IMR-90 (cell line): Measurements from ENCODE around the gene ZCWPW1. TPM values are rescaled to one million over a fixed set of nuclear protein-coding genes. Genes with fewer than 3 reads are reported as not detected.

Source experiments
- ATAC-seq: fragments of 200-7000 bp; cut with Tn5 transposase; 2 replicates; pipeline ENCODE4 v1.9.1; 2020; ENCODE audit warnings: low read depth, mild to moderate bottlenecking, moderate library complexity
- BruUV-seq: library from RNA; stranded (reverse); fragments of 400-500 nt; replicated peaks from 2 replicates; lab custom pipeline; 2021; lab: Mats Ljungman, UMichigan
- CTCF ChIA-PET: fragments of 300-600 bp; formaldehyde crosslinking; extraction: SDS; loops from one replicate; lab custom pipeline; 2021; ENCODE audit warnings: antibody characterized with exemption; lab: Yijun Ruan, JAX
- POLR2A ChIA-PET: fragments of 300-600 bp; sonication (Branson Sonifier 250); formaldehyde crosslinking; loops from one replicate; lab custom pipeline; 2022; ENCODE audit warnings: antibody characterized with exemption; ENCODE audit not compliant: unreplicated experiment; lab: Charles Lee
- DNase-seq: peaks from one replicate; pipeline ENCODE4 v3.0.0; 2013
- H2AFZ ChIP-seq: replicated peaks from 2 replicates; pipeline ENCODE3; 2013; ENCODE audit warnings: low read length, mild to moderate bottlenecking; ENCODE audit not compliant: poor library complexity
- H2AK5ac ChIP-seq: 2 replicates; pipeline ENCODE4 v1.6.1; 2013; ENCODE audit warnings: low read depth, low read length, inconsistent platforms
- H2AK9ac ChIP-seq: replicated peaks from 2 replicates; pipeline ENCODE3; 2013; ENCODE audit warnings: mild to moderate bottlenecking, low read depth, low read length, moderate library complexity; ENCODE audit not compliant: poor library complexity
- H2BK120ac ChIP-seq: 2 replicates; pipeline ENCODE4 v1.6.1; 2013; ENCODE audit warnings: low read depth, low read length, inconsistent platforms
- H2BK15ac ChIP-seq: 3 replicates; pipeline ENCODE4 v1.6.1; 2013; ENCODE audit warnings: low read depth, low read length, inconsistent platforms
- H2BK20ac ChIP-seq: 2 replicates; pipeline ENCODE4 v1.6.1; 2013; ENCODE audit warnings: low read depth, mild to moderate bottlenecking, inconsistent platforms, low read length, moderate library complexity
- H2BK5ac ChIP-seq: 2 replicates; pipeline ENCODE4 v1.6.1; 2013; ENCODE audit warnings: mild to moderate bottlenecking, low read depth, low read length, inconsistent platforms; ENCODE audit not compliant: poor library complexity, severe bottlenecking
- H3K14ac ChIP-seq: replicated peaks from 2 replicates; pipeline ENCODE4 v1.6.1; 2013; ENCODE audit warnings: low read depth, low read length, inconsistent platforms
- H3K18ac ChIP-seq: 2 replicates; pipeline ENCODE4 v1.6.1; 2013; ENCODE audit warnings: low read depth, low read length, control low read depth
- H3K23ac ChIP-seq: 2 replicates; pipeline ENCODE4 v1.6.1; 2013; ENCODE audit warnings: low read depth, low read length, inconsistent platforms
- H3K27ac ChIP-seq: 2 replicates; pipeline ENCODE4 v1.5.1; 2013; ENCODE audit warnings: mild to moderate bottlenecking, control low read depth, low read length; ENCODE audit not compliant: insufficient read depth
- H3K27me3 ChIP-seq: 2 replicates; pipeline ENCODE4 v1.6.1; 2013; ENCODE audit warnings: low read length; ENCODE audit not compliant: control insufficient read depth, insufficient read depth
- H3K36me3 ChIP-seq: 2 replicates; pipeline ENCODE4 v1.6.1; 2013; ENCODE audit warnings: low read length, mixed read lengths; ENCODE audit not compliant: control insufficient read depth, insufficient read depth
- H3K4ac ChIP-seq: 2 replicates; pipeline ENCODE4 v1.6.1; 2013; ENCODE audit warnings: low read depth, low read length, inconsistent platforms
- H3K4me1 ChIP-seq: 2 replicates; pipeline ENCODE4 v1.6.1; 2013; ENCODE audit warnings: low read length, mixed read lengths; ENCODE audit not compliant: control insufficient read depth, insufficient read depth
- H3K4me2 ChIP-seq: 2 replicates; pipeline ENCODE4 v1.6.1; 2013; ENCODE audit warnings: low read depth, mild to moderate bottlenecking, control low read depth, low read length, moderate library complexity
- H3K4me3 ChIP-seq: 2 replicates; pipeline ENCODE4 v1.5.1; 2013; ENCODE audit warnings: low read depth, mild to moderate bottlenecking, control low read depth, low read length, moderate library complexity; ENCODE audit not compliant: insufficient read depth
- H3K56ac ChIP-seq: 2 replicates; pipeline ENCODE4 v1.6.1; 2013; ENCODE audit warnings: low read length, inconsistent platforms; ENCODE audit not compliant: insufficient read depth; ENCODE audit errors: extremely low read depth
- H3K79me1 ChIP-seq, 2 experiments: 2 replicates each; pipeline ENCODE4 v1.6.1; 2013; ENCODE audit warnings: low read length in 2 of 2, inconsistent platforms in 1 of 2, low read depth in 1 of 2
- H3K9ac ChIP-seq: 2 replicates; pipeline ENCODE4 v1.6.1; 2013; ENCODE audit warnings: low read depth, low read length, control low read depth
- H3K9me1 ChIP-seq: 2 replicates; pipeline ENCODE4 v1.6.1; 2013; ENCODE audit warnings: low read length, inconsistent platforms; ENCODE audit not compliant: insufficient read depth
- H3K9me3 ChIP-seq: 2 replicates; pipeline ENCODE4 v1.6.1; 2013; ENCODE audit warnings: low read length; ENCODE audit not compliant: control insufficient read depth, insufficient read depth
- H4K20me1 ChIP-seq: 2 replicates; pipeline ENCODE4 v1.6.1; 2013; ENCODE audit warnings: low read length, inconsistent platforms; ENCODE audit not compliant: insufficient read depth
- H4K5ac ChIP-seq: 2 replicates; pipeline ENCODE4 v1.6.1; 2013; ENCODE audit warnings: mild to moderate bottlenecking, low read depth, low read length, control low read depth
- H4K8ac ChIP-seq, 2 experiments: 2 replicates each; pipeline ENCODE4 v1.6.1; 2013; ENCODE audit warnings: low read depth in 2 of 2, low read length in 2 of 2, control low read depth in 1 of 2, inconsistent platforms in 1 of 2
- H4K91ac ChIP-seq: 2 replicates; pipeline ENCODE4 v1.6.1; 2013; ENCODE audit warnings: low read depth, low read length, inconsistent platforms; ENCODE audit not compliant: insufficient read depth
- MAFK ChIP-seq: IDR thresholded peaks from 2 replicates; pipeline ENCODE4 v1.6.1; 2012; ENCODE audit warnings: low read depth, low read length, improper control_type of control experiment
- MAZ ChIP-seq: IDR thresholded peaks from 2 replicates; pipeline ENCODE4 v1.6.1; 2012; ENCODE audit warnings: low read depth, mild to moderate bottlenecking, low read length, improper control_type of control experiment, moderate library complexity, borderline replicate concordance
- POLR2A ChIP-seq: IDR thresholded peaks from 2 replicates; pipeline ENCODE4 v1.6.1; 2012; ENCODE audit warnings: mild to moderate bottlenecking, low read depth, low read length
- WGBS, 2 experiments: methylation state at CpG; one replicate each; pipeline versions ENCODE4 v1.1.5 to v1.1.7; 2013; ENCODE audit warnings: missing lambda C conversion rate in 2 of 2; ENCODE audit not compliant: insufficient read length in 1 of 2; ENCODE audit errors: extremely low coverage in 2 of 2; 5-methylcytosine and 5-hydroxymethylcytosine counted together
- dilution Hi-C: fragments of 300-500 bp; cut with HindIII; formaldehyde crosslinking; loops from one replicate; pipeline ENCODE4 v1.14.3; 2018; ENCODE audit warnings: low sequenced_read_pairs; ENCODE audit not compliant: unreplicated experiment
- in situ Hi-C: fragments of 300-500 bp; cut with MboI; formaldehyde crosslinking; loops from 3 replicates; pipeline ENCODE4 v1.14.3; 2019; ENCODE audit warnings: low sequenced_read_pairs, inconsistent platforms, mixed read lengths
- intact Hi-C: fragments of 100-400 bp; cut with micrococcal nuclease; formaldehyde crosslinking; loops from 2 replicates; pipeline ENCODE4 v1.10.0; 2022
- polyA plus RNA-seq, 3 experiments: library from polyadenylated mRNA; depleted of rRNA; stranded (reverse); fragments of >200 nt; gene quantifications; 2 replicates each; pipeline ENCODE4 v1.2.3, GENCODE V29; 2012; ENCODE audit warnings: low replicate concordance in 1 of 3
- total RNA-seq: library from RNA; depleted of rRNA; stranded (reverse); fragments of >200 nt; gene quantifications from 2 replicates; pipeline ENCODE4 v1.2.3, GENCODE V29; 2012
- TF ChIP-seq, protein P1 (sequence below): fragments of 150-350 bp; IDR thresholded peaks from 2 replicates; pipeline ENCODE4 v1.6.1; 2016; ENCODE audit warnings: low read depth, mild to moderate bottlenecking, low read length, moderate library complexity, borderline replicate concordance

ZCWPW1 gene
- total and polyA plus RNA-seq, 2 of the 4 experiments (the other 2 are of a cell fraction), result 0.72 to 1.3 TPM

DNA sequence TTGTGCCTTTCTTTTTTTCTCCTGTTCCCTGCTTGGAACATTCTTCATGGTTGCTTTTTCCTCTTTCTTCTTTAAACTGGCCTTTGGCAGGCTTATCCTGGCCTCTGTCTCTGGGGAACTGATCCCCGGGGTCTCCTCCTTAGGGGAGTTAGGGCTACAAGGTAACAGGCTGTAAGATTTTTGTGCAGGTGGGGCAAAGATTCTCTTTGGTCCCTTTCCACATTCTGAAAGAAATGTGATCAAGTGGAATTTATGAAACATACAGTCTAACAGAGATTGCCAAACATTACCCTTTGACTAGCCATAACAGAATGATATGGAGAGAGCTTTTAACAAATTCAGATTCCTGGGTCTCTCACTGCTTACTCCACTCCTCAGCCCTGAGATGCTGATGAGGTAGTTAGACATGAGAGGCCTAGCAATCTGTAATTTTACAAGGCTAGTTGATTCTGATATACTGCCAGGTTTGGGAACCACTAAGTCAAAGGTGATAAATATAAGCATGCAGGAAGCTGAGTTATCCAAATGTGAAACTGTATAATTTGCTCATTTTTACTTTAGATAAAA, 8.8 kb downstream of the ZCWPW1 start:
- no peak overlapping the region for H3K4ac ChIP-seq
- no peak overlapping the region for H3K4me2 ChIP-seq
- POLR2A ChIA-PET, result no interaction called here
- no peak overlapping the region for H3K27ac ChIP-seq
- H2AK9ac ChIP-seq, result no peak overlapping the region
- DNase-seq, result no peak
- in situ Hi-C loops, result no loop called here
- H4K20me1 ChIP-seq, result no peaks in the 10 kb centered on the region
- no peak overlapping the region for H2BK15ac ChIP-seq
- no peaks in the 10 kb centered on the region for H3K79me1 ChIP-seq
- WGBS, 2 experiments, result no CpG with 5 or more reads among the region's 1 CpG
- no peak overlapping the region for H2AK5ac ChIP-seq
- no peak overlapping the region for H3K23ac ChIP-seq
- TF ChIP-seq MAFK (no peak), MAZ (no peak), POLR2A (no peak)
- TF ChIP-seq, protein P1, sequence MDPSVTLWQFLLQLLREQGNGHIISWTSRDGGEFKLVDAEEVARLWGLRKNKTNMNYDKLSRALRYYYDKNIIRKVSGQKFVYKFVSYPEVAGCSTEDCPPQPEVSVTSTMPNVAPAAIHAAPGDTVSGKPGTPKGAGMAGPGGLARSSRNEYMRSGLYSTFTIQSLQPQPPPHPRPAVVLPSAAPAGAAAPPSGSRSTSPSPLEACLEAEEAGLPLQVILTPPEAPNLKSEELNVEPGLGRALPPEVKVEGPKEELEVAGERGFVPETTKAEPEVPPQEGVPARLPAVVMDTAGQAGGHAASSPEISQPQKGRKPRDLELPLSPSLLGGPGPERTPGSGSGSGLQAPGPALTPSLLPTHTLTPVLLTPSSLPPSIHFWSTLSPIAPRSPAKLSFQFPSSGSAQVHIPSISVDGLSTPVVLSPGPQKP, result no peak
- CTCF ChIA-PET, result no interaction called here
- H3K36me3 ChIP-seq, result no peaks in the 10 kb centered on the region
- dilution Hi-C loops, result no loop called here
- intact Hi-C loops, result no loop called here
- no peak overlapping the region for H4K91ac ChIP-seq
- no peak overlapping the region for H3K56ac ChIP-seq
- no peaks in the 10 kb centered on the region for H3K27me3 ChIP-seq
- no TSS peak for BruUV-seq
- H4K8ac ChIP-seq, result no peak overlapping the region
- no peak overlapping the region for H3K9ac ChIP-seq
- H2BK20ac ChIP-seq, result no peak overlapping the region
- no peak overlapping the region for H2BK120ac ChIP-seq
- H3K18ac ChIP-seq, result no peak overlapping the region
- no peak overlapping the region for H3K14ac ChIP-seq
- H4K5ac ChIP-seq, result no peak overlapping the region
- no peaks in the 10 kb centered on the region for H3K9me1 ChIP-seq
- H2BK5ac ChIP-seq, result no peak overlapping the region
- no peak for ATAC-seq
- H2AFZ ChIP-seq, result no peak overlapping the region
- no peak overlapping the region for H3K4me3 ChIP-seq
- no peaks in the 10 kb centered on the region for H3K9me3 ChIP-seq
- H3K4me1 ChIP-seq, result no peaks in the 10 kb centered on the region; the same call in 1 of the 2 replicates
